Measurements from ENCODE around the gene GSTM4.
A peak's percentile ranks its signal among the peaks of the same experiment; 100 is the strongest.

Gene GSTM4

GRCh38 chr1:109639063-109639840 lies 16.6 kb upstream of the GSTM4 start:
- Histone ChIP-seq H3K9ac (ENCODE audit: low read depth in 1 of 2, low read length in 2 of 2) (no peak overlapping the region), H3K36me3 (ENCODE audit: control insufficient read depth in 2 of 2, insufficient read depth in 2 of 2, low read length in 2 of 2) (no peaks in the 10 kb centered on the region), H3K27ac (ENCODE audit: low read depth in 2 of 2, low read length in 2 of 2) (no peak overlapping the region), H3K4me1 (ENCODE audit: control insufficient read depth in 2 of 2, insufficient read depth in 2 of 2, low read length in 2 of 2) (peaks cover 0 to 8% of the 10 kb centered on the region in 2 donors), H3K9me3 (ENCODE audit: control insufficient read depth in 2 of 2, low read length in 2 of 2) (no peaks in the 10 kb centered on the region), H3K4me3 (ENCODE audit: low read length in 2 of 2) (no peak overlapping the region), H3K27me3 (ENCODE audit: control insufficient read depth in 2 of 2, insufficient read depth in 2 of 2, low read length in 2 of 2) (no peaks in the 10 kb centered on the region)

GRCh38 chr1:109639841-109640184 lies 16.1 kb upstream of the GSTM4 start:
- H3K9ac ChIP-seq (ENCODE audit: low read depth in 1 of 2, low read length in 2 of 2) = no peak overlapping the region
- no peak overlapping the region for H3K4me3 ChIP-seq (ENCODE audit: low read length in 2 of 2)
- no peaks in the 10 kb centered on the region for H3K36me3 ChIP-seq (ENCODE audit: control insufficient read depth in 2 of 2, insufficient read depth in 2 of 2, low read length in 2 of 2)
- H3K27ac ChIP-seq (ENCODE audit: low read depth in 2 of 2, low read length in 2 of 2) = no peak overlapping the region
- no peaks in the 10 kb centered on the region for H3K9me3 ChIP-seq (ENCODE audit: control insufficient read depth in 2 of 2, low read length in 2 of 2)
- no peaks in the 10 kb centered on the region for H3K27me3 ChIP-seq (ENCODE audit: control insufficient read depth in 2 of 2, insufficient read depth in 2 of 2, low read length in 2 of 2)
- H3K4me1 ChIP-seq (ENCODE audit: control insufficient read depth in 2 of 2, insufficient read depth in 2 of 2, low read length in 2 of 2) = peaks cover 0 to 5% of the 10 kb centered on the region in 2 donors

GRCh38 chr1:109640285-109640865 lies 15.5 kb upstream of the GSTM4 start:
- Histone ChIP-seq H3K27ac (ENCODE audit: low read depth in 2 of 2, low read length in 2 of 2) (no peak overlapping the region), H3K4me1 (ENCODE audit: control insufficient read depth in 2 of 2, insufficient read depth in 2 of 2, low read length in 2 of 2) (peaks cover 0 to 5% of the 10 kb centered on the region in 2 donors), H3K9ac (ENCODE audit: low read depth in 1 of 2, low read length in 2 of 2) (no peak overlapping the region)

GRCh38 chr1:109641078-109641740 lies 14.7 kb upstream of the GSTM4 start:
- no peaks in the 10 kb centered on the region for H3K27me3 ChIP-seq (ENCODE audit: control insufficient read depth in 2 of 2, insufficient read depth in 2 of 2, low read length in 2 of 2)
- H3K27ac ChIP-seq (ENCODE audit: low read depth in 2 of 2, low read length in 2 of 2) = no peak overlapping the region
- H3K4me1 ChIP-seq (ENCODE audit: control insufficient read depth in 2 of 2, insufficient read depth in 2 of 2, low read length in 2 of 2) = peaks cover 0 to 5% of the 10 kb centered on the region in 2 donors
- no peak overlapping the region for H3K9ac ChIP-seq (ENCODE audit: low read depth in 1 of 2, low read length in 2 of 2)
- no peaks in the 10 kb centered on the region for H3K36me3 ChIP-seq (ENCODE audit: control insufficient read depth in 2 of 2, insufficient read depth in 2 of 2, low read length in 2 of 2)
- H3K4me3 ChIP-seq (ENCODE audit: low read length in 2 of 2) = no peak overlapping the region
- H3K9me3 ChIP-seq (ENCODE audit: control insufficient read depth in 2 of 2, low read length in 2 of 2) = no peaks in the 10 kb centered on the region

More at GRCh38 chr1:109640285-109640865, 15.5 kb upstream of the GSTM4 start:
- H3K27me3 ChIP-seq (ENCODE audit: control insufficient read depth in 2 of 2, insufficient read depth in 2 of 2, low read length in 2 of 2) = no peaks in the 10 kb centered on the region
- H3K9me3 ChIP-seq (ENCODE audit: control insufficient read depth in 2 of 2, low read length in 2 of 2) = no peaks in the 10 kb centered on the region
- no peak overlapping the region for H3K4me3 ChIP-seq (ENCODE audit: low read length in 2 of 2)
- H3K36me3 ChIP-seq (ENCODE audit: control insufficient read depth in 2 of 2, insufficient read depth in 2 of 2, low read length in 2 of 2) = no peaks in the 10 kb centered on the region

- no peaks in the 10 kb centered on the region for H3K27me3 ChIP-seq (ENCODE audit: control insufficient read depth in 2 of 2, insufficient read depth in 2 of 2, low read length in 2 of 2)
- H3K4me3 ChIP-seq (ENCODE audit: low read length in 2 of 2) = no peak overlapping the region
- H3K36me3 ChIP-seq (ENCODE audit: control insufficient read depth in 2 of 2, insufficient read depth in 2 of 2, low read length in 2 of 2) = no peaks in the 10 kb centered on the region
- H3K27ac ChIP-seq (ENCODE audit: low read depth in 2 of 2, low read length in 2 of 2) = no peak overlapping the region
- no peak overlapping the region for H3K9ac ChIP-seq (ENCODE audit: low read depth in 1 of 2, low read length in 2 of 2)
- H3K4me1 ChIP-seq (ENCODE audit: control insufficient read depth in 2 of 2, insufficient read depth in 2 of 2, low read length in 2 of 2) = peaks cover 0 to 5% of the 10 kb centered on the region in 2 donors
- no peaks in the 10 kb centered on the region for H3K9me3 ChIP-seq (ENCODE audit: control insufficient read depth in 2 of 2, low read length in 2 of 2)
Measured at GRCh38 chr1:109641861-109642260, 14.0 kb upstream of the GSTM4 start.

GRCh38 chr1:109642626-109643025 lies 13.3 kb upstream of the GSTM4 start:
- no peaks in the 10 kb centered on the region for H3K27me3 ChIP-seq (ENCODE audit: control insufficient read depth in 2 of 2, insufficient read depth in 2 of 2, low read length in 2 of 2)
- H3K9me3 ChIP-seq (ENCODE audit: control insufficient read depth in 2 of 2, low read length in 2 of 2) = no peaks in the 10 kb centered on the region
- H3K36me3 ChIP-seq (ENCODE audit: control insufficient read depth in 2 of 2, insufficient read depth in 2 of 2, low read length in 2 of 2) = no peaks in the 10 kb centered on the region
- no peak overlapping the region for H3K9ac ChIP-seq (ENCODE audit: low read depth in 1 of 2, low read length in 2 of 2)
- no peak overlapping the region for H3K4me3 ChIP-seq (ENCODE audit: low read length in 2 of 2)
- no peak overlapping the region for H3K27ac ChIP-seq (ENCODE audit: low read depth in 2 of 2, low read length in 2 of 2)
- H3K4me1 ChIP-seq (ENCODE audit: control insufficient read depth in 2 of 2, insufficient read depth in 2 of 2, low read length in 2 of 2) = peaks cover 0 to 5% of the 10 kb centered on the region in 2 donors

- Histone ChIP-seq H3K4me1 (ENCODE audit: control insufficient read depth in 2 of 2, insufficient read depth in 2 of 2, low read length in 2 of 2) (peaks cover 0 to 5% of the 10 kb centered on the region in 2 donors), H3K36me3 (ENCODE audit: control insufficient read depth in 2 of 2, insufficient read depth in 2 of 2, low read length in 2 of 2) (no peaks in the 10 kb centered on the region), H3K27me3 (ENCODE audit: control insufficient read depth in 2 of 2, insufficient read depth in 2 of 2, low read length in 2 of 2) (no peaks in the 10 kb centered on the region), H3K9ac (ENCODE audit: low read depth in 1 of 2, low read length in 2 of 2) (peak overlapping the region; percentile 35 to 65), H3K4me3 (ENCODE audit: low read length in 2 of 2) (peak overlapping the region in 1 of 2 donors; percentile 26), H3K9me3 (ENCODE audit: control insufficient read depth in 2 of 2, low read length in 2 of 2) (no peaks in the 10 kb centered on the region), H3K27ac (ENCODE audit: low read depth in 2 of 2, low read length in 2 of 2) (no peak overlapping the region)
Measured at GRCh38 chr1:109643385-109644230, 12.3 kb upstream of the GSTM4 start.

GRCh38 chr1:109644670-109645069 lies 11.2 kb upstream of the GSTM4 start:
- H3K27me3 ChIP-seq (ENCODE audit: control insufficient read depth in 2 of 2, insufficient read depth in 2 of 2, low read length in 2 of 2) = no peaks in the 10 kb centered on the region
- H3K4me3 ChIP-seq (ENCODE audit: low read length in 2 of 2) = no peak overlapping the region
- H3K27ac ChIP-seq (ENCODE audit: low read depth in 2 of 2, low read length in 2 of 2) = no peak overlapping the region
- H3K9me3 ChIP-seq (ENCODE audit: control insufficient read depth in 2 of 2, low read length in 2 of 2) = no peaks in the 10 kb centered on the region
- no peaks in the 10 kb centered on the region for H3K36me3 ChIP-seq (ENCODE audit: control insufficient read depth in 2 of 2, insufficient read depth in 2 of 2, low read length in 2 of 2)
- H3K4me1 ChIP-seq (ENCODE audit: control insufficient read depth in 2 of 2, insufficient read depth in 2 of 2, low read length in 2 of 2) = peaks cover 0 to 5% of the 10 kb centered on the region in 2 donors
- H3K9ac ChIP-seq (ENCODE audit: low read depth in 1 of 2, low read length in 2 of 2) = no peak overlapping the region

GRCh38 chr1:109649491-109649914 lies 6.4 kb upstream of the GSTM4 start:
- Histone ChIP-seq H3K4me3 (ENCODE audit: low read length in 2 of 2) (no peak overlapping the region), H3K36me3 (ENCODE audit: control insufficient read depth in 2 of 2, insufficient read depth in 2 of 2, low read length in 2 of 2) (no peaks in the 10 kb centered on the region), H3K9ac (ENCODE audit: low read depth in 1 of 2, low read length in 2 of 2) (no peak overlapping the region), H3K9me3 (ENCODE audit: control insufficient read depth in 2 of 2, low read length in 2 of 2) (no peaks in the 10 kb centered on the region), H3K4me1 (ENCODE audit: control insufficient read depth in 2 of 2, insufficient read depth in 2 of 2, low read length in 2 of 2) (no peaks in the 10 kb centered on the region), H3K27me3 (ENCODE audit: control insufficient read depth in 2 of 2, insufficient read depth in 2 of 2, low read length in 2 of 2) (no peaks in the 10 kb centered on the region), H3K27ac (ENCODE audit: low read depth in 2 of 2, low read length in 2 of 2) (no peak overlapping the region)

Measured in mucosa of rectum (tissue), 2 donors.